ENCODE measurements around the gene NOX3.

The NOX3 gene

DNA sequence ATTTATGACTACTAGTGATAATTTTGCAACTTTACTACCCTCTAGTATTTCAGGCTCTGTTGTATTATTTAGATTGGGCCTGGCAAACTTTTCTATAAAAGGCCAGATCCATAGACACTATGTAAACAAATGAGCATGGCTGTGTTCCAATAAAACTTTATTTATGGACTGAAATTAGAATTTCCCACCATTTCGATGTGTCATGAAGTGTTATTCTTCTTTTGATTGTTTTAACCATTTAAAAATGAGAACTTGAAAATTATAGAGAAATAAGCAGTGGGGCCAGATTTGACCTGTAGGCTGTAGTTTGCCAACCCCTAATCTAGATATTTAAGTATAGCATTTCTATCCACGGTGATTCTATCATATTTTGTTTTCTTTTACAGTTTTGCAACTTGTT lies 79.8 kb downstream of the NOX3 start:
- no peaks in the 10 kb centered on the region for H3K9me3 ChIP-seq (ENCODE audit: insufficient read depth, low read depth, low read length)
- H3F3A ChIP-seq (ENCODE audit: low read depth) = no peaks in the 10 kb centered on the region
- no peaks in the 10 kb centered on the region for H3K79me2 ChIP-seq (ENCODE audit: insufficient read depth, low read length)
- H3K36me3 ChIP-seq (ENCODE audit: insufficient read depth, low read length) = no peaks in the 10 kb centered on the region
- no peak overlapping the region for H3K4me3 ChIP-seq (ENCODE audit: low read length, poor library complexity, severe bottlenecking)
- no peaks in the 10 kb centered on the region for H3K4me1 ChIP-seq (ENCODE audit: insufficient read depth, low read length, poor library complexity, severe bottlenecking)
- TF ChIP-seq, protein P1, sequence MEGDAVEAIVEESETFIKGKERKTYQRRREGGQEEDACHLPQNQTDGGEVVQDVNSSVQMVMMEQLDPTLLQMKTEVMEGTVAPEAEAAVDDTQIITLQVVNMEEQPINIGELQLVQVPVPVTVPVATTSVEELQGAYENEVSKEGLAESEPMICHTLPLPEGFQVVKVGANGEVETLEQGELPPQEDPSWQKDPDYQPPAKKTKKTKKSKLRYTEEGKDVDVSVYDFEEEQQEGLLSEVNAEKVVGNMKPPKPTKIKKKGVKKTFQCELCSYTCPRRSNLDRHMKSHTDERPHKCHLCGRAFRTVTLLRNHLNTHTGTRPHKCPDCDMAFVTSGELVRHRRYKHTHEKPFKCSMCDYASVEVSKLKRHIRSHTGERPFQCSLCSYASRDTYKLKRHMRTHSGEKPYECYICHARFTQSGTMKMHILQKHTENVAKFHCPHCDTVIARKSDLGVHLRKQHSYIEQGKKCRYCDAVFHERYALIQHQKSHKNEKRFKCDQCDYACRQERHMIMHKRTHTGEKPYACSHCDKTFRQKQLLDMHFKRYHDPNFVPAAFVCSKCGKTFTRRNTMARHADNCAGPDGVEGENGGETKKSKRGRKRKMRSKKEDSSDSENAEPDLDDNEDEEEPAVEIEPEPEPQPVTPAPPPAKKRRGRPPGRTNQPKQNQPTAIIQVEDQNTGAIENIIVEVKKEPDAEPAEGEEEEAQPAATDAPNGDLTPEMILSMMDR (conservative IDR thresholded peaks at IDR 0.05; ENCODE audit: low read length) = no peak
- no peak for TF ChIP-seq EZH2phosphoT487 (IDR thresholded peaks at IDR 0.05; ENCODE audit: borderline replicate concordance)
- no peaks in the 10 kb centered on the region for H4K20me1 ChIP-seq (ENCODE audit: insufficient read depth, low read length, poor library complexity, severe bottlenecking)
- H3K4me2 ChIP-seq (ENCODE audit: low read depth, low read length, poor library complexity, severe bottlenecking) = no peak overlapping the region
- no peaks in the 10 kb centered on the region for H3K27me3 ChIP-seq (ENCODE audit: insufficient read depth, low read length, poor library complexity, severe bottlenecking)
- no peak overlapping the region for H3K9ac ChIP-seq (ENCODE audit: low read depth, low read length, poor library complexity, severe bottlenecking)
- no peak overlapping the region for H2AFZ ChIP-seq (ENCODE audit: low read length)
- H3K9me2 ChIP-seq (replicated peaks; ENCODE audit: low read depth, low read length) = no peaks in the 10 kb centered on the region

DNA sequence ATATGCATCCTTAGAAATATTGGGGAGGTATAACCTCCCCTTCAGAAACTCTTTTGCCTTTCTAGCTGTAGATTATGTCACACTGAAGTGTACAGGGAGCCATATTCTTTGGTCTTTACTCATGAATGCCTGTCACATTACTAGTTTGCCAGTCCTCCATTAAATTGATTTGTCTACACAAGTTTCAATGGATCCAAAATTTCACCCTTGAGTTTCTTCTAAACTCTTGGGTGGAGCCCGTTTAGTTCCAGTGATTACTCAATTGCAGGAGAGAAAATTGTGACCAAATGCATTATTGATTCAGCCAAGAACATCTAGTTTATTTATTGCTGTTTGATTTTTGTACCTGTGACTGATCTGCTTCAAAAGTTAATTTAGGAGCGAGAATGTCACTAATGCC lies 81.0 kb downstream of the NOX3 start:
- H3F3A ChIP-seq (ENCODE audit: low read depth) = no peaks in the 10 kb centered on the region
- H3K4me2 ChIP-seq (ENCODE audit: low read depth, low read length, poor library complexity, severe bottlenecking) = no peak overlapping the region
- no peak for TF ChIP-seq EZH2phosphoT487 (IDR thresholded peaks at IDR 0.05; ENCODE audit: borderline replicate concordance)
- TF ChIP-seq, protein P1 (conservative IDR thresholded peaks at IDR 0.05; ENCODE audit: low read length) = no peak
- no peaks in the 10 kb centered on the region for H3K36me3 ChIP-seq (ENCODE audit: insufficient read depth, low read length)
- no peaks in the 10 kb centered on the region for H3K9me3 ChIP-seq (ENCODE audit: insufficient read depth, low read depth, low read length)
- H2AFZ ChIP-seq (ENCODE audit: low read length) = no peak overlapping the region
- H3K27me3 ChIP-seq (ENCODE audit: insufficient read depth, low read length, poor library complexity, severe bottlenecking) = no peaks in the 10 kb centered on the region
- no peaks in the 10 kb centered on the region for H3K4me1 ChIP-seq (ENCODE audit: insufficient read depth, low read length, poor library complexity, severe bottlenecking)
- no peaks in the 10 kb centered on the region for H3K79me2 ChIP-seq (ENCODE audit: insufficient read depth, low read length)
- H3K4me3 ChIP-seq (ENCODE audit: low read length, poor library complexity, severe bottlenecking) = no peak overlapping the region
- H3K9me2 ChIP-seq (replicated peaks; ENCODE audit: low read depth, low read length) = no peaks in the 10 kb centered on the region
- H4K20me1 ChIP-seq (ENCODE audit: insufficient read depth, low read length, poor library complexity, severe bottlenecking) = no peaks in the 10 kb centered on the region
- H3K9ac ChIP-seq (ENCODE audit: low read depth, low read length, poor library complexity, severe bottlenecking) = no peak overlapping the region

DNA sequence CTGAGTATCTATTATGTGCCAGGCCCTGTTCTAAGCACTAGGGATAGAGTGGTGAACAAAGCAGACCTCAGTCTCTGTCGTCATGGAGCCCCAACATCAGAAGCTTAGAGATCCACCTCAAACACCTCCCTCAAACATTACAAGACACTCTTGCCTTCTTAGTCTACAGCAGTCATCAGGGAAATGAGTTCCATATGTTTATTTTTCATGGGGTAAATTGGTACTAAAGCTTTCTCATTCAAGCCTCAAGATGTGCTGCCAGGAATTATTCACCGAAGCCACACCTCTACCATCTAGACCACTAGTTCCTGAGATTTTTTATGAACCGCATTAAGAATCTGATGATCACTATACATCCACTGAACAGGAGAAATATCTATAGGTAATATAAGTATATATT lies 82.4 kb downstream of the NOX3 start:
- Histone ChIP-seq H3K4me2 (ENCODE audit: low read depth, low read length, poor library complexity, severe bottlenecking) (no peak overlapping the region), H3K4me3 (ENCODE audit: low read length, poor library complexity, severe bottlenecking) (no peak overlapping the region), H2AFZ (ENCODE audit: low read length) (no peak overlapping the region), H3K36me3 (ENCODE audit: insufficient read depth, low read length) (no peaks in the 10 kb centered on the region), H3K9me3 (ENCODE audit: insufficient read depth, low read depth, low read length) (no peaks in the 10 kb centered on the region), H3K9ac (ENCODE audit: low read depth, low read length, poor library complexity, severe bottlenecking) (no peak overlapping the region), H3K9me2 (replicated peaks; ENCODE audit: low read depth, low read length) (no peaks in the 10 kb centered on the region), H3K4me1 (ENCODE audit: insufficient read depth, low read length, poor library complexity, severe bottlenecking) (no peaks in the 10 kb centered on the region), H3K79me2 (ENCODE audit: insufficient read depth, low read length) (no peaks in the 10 kb centered on the region), H3K27me3 (ENCODE audit: insufficient read depth, low read length, poor library complexity, severe bottlenecking) (no peaks in the 10 kb centered on the region), H4K20me1 (ENCODE audit: insufficient read depth, low read length, poor library complexity, severe bottlenecking) (no peaks in the 10 kb centered on the region), H3F3A (ENCODE audit: low read depth) (no peaks in the 10 kb centered on the region)
- TF ChIP-seq, protein P1 (conservative IDR thresholded peaks at IDR 0.05; ENCODE audit: low read length) = no peak
